ENCODE measurements around the gene GABARAP. TPM values are rescaled to one million over a fixed set of nuclear protein-coding genes. Genes with fewer than 3 reads are reported as not detected.

The GABARAP gene
- total and polyA plus RNA-seq, 2 of the 13 experiments (the other 11 are each of a cell fraction or from before 2014, with no cell fraction given) = 161 to 310 TPM

GRCh38 chr17:7280519-7281073 is 38.3 kb upstream of the GABARAP start (continued):
- TF ChIP-seq, protein P1, sequence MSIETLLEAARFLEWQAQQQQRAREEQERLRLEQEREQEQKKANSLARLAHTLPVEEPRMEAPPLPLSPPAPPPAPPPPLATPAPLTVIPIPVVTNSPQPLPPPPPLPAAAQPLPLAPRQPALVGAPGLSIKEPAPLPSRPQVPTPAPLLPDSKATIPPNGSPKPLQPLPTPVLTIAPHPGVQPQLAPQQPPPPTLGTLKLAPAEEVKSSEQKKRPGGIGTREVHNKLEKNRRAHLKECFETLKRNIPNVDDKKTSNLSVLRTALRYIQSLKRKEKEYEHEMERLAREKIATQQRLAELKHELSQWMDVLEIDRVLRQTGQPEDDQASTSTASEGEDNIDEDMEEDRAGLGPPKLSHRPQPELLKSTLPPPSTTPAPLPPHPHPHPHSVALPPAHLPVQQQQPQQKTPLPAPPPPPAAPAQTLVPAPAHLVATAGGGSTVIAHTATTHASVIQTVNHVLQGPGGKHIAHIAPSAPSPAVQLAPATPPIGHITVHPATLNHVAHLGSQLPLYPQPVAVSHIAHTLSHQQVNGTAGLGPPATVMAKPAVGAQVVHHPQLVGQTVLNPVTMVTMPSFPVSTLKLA (IDR thresholded peaks at IDR 0.05) = no peak
- TF ChIP-seq, protein P2, sequence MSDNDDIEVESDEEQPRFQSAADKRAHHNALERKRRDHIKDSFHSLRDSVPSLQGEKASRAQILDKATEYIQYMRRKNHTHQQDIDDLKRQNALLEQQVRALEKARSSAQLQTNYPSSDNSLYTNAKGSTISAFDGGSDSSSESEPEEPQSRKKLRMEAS (IDR thresholded peaks at IDR 0.05) = peak; percentile 79
- TF ChIP-seq MTA3 (CRISPR knock-in tag; IDR thresholded peaks at IDR 0.05) (no peak), JUND (CRISPR knock-in tag; IDR thresholded peaks at IDR 0.05) (no peak), TBX2 (CRISPR knock-in tag; IDR thresholded peaks at IDR 0.05; ENCODE audit: borderline replicate concordance) (0 out of 2 replicates have a peak, but pooled peaks have one; percentile 44), XRCC5 (optimal IDR thresholded peaks at IDR 0.05; ENCODE audit: low read length) (peak; percentile 80), ZSCAN22 (CRISPR knock-in tag; IDR thresholded peaks at IDR 0.05) (no peak), NAIF1 (CRISPR knock-in tag; IDR thresholded peaks at IDR 0.05; ENCODE audit: borderline replicate concordance) (peak; percentile 90), DMAP1 (CRISPR knock-in tag; IDR thresholded peaks at IDR 0.05) (peak; percentile 63), U2AF1 (optimal IDR thresholded peaks at IDR 0.05; ENCODE audit: low read depth, low read length) (no peak), MYC (CRISPR knock-in tag; IDR thresholded peaks at IDR 0.05; ENCODE audit: borderline replicate concordance) (peak; percentile 70), NR2F6 (IDR thresholded peaks at IDR 0.05) (no peak), NR2F6 (CRISPR knock-in tag; IDR thresholded peaks at IDR 0.05) (peak; percentile 49; the same call in 1 of the 2 replicates), HMGXB3 (CRISPR knock-in tag; IDR thresholded peaks at IDR 0.05; ENCODE audit: borderline replicate concordance) (no peak), ZNF784 (CRISPR knock-in tag; IDR thresholded peaks at IDR 0.05; ENCODE audit: borderline replicate concordance) (0 out of 2 replicates have a peak, but pooled peaks have one; percentile 72), STAG1 (CRISPR knock-in tag; IDR thresholded peaks at IDR 0.05) (peak; percentile 97), NFATC3 (CRISPR knock-in tag; IDR thresholded peaks at IDR 0.05) (peak; percentile 85; the same call in 1 of the 2 replicates), GABPB1 (CRISPR knock-in tag; IDR thresholded peaks at IDR 0.05) (peak; percentile 42; the same call in 1 of the 2 replicates), ELF4 (CRISPR knock-in tag; IDR thresholded peaks at IDR 0.05; ENCODE audit: borderline replicate concordance) (no peak), SP1 (IDR thresholded peaks at IDR 0.05) (no peak), SP1 (CRISPR knock-in tag; IDR thresholded peaks at IDR 0.05) (peak; percentile 38; the same call in 1 of the 2 replicates)
- TF ChIP-seq, protein P3, sequence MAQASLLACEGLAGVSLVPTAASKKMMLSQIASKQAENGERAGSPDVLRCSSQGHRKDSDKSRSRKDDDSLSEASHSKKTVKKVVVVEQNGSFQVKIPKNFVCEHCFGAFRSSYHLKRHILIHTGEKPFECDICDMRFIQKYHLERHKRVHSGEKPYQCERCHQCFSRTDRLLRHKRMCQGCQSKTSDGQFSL (CRISPR knock-in tag; IDR thresholded peaks at IDR 0.05) = no peak
- TF ChIP-seq, protein P4, sequence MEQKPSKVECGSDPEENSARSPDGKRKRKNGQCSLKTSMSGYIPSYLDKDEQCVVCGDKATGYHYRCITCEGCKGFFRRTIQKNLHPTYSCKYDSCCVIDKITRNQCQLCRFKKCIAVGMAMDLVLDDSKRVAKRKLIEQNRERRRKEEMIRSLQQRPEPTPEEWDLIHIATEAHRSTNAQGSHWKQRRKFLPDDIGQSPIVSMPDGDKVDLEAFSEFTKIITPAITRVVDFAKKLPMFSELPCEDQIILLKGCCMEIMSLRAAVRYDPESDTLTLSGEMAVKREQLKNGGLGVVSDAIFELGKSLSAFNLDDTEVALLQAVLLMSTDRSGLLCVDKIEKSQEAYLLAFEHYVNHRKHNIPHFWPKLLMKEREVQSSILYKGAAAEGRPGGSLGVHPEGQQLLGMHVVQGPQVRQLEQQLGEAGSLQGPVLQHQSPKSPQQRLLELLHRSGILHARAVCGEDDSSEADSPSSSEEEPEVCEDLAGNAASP (CRISPR knock-in tag; IDR thresholded peaks at IDR 0.05; ENCODE audit: borderline replicate concordance) = peak; percentile 48; the same call in 1 of the 2 replicates
